GF-D8 (cell line): ENCODE results near the gene PRKCQ.
"Not testable (repeated sequence)": the region's sequence is repeated elsewhere in the genome, so short reads cannot be mapped to it uniquely, and the experiment has no call there.

ENCODE experiments used
- DNase-seq: peaks from one replicate; lab custom pipeline; 2025; lab: John Stamatoyannopoulos, UW

Gene PRKCQ

GRCh38 chr10:6593241-6593671 is 13.2 kb upstream of the PRKCQ start:
- DNase-seq: no peak

- no peak for DNase-seq
These were observed 12.0 kb upstream of the PRKCQ start for GRCh38 chr10:6592080-6592479.

GRCh38 chr10:6591668-6592067 is 11.6 kb upstream of the PRKCQ start:
- no peak for DNase-seq

- DNase-seq: no peak
These were observed 10.0 kb upstream of the PRKCQ start for GRCh38 chr10:6590100-6590499.

- DNase-seq: no peak
These were observed 9.4 kb upstream of the PRKCQ start for GRCh38 chr10:6589287-6590094.

- no peak for DNase-seq
These were observed 8.8 kb upstream of the PRKCQ start for GRCh38 chr10:6588845-6589244.

GRCh38 chr10:6588082-6588481 is 8.0 kb upstream of the PRKCQ start:
- DNase-seq: no peak

GRCh38 chr10:6586501-6586900 is 6.4 kb upstream of the PRKCQ start:
- no peak for DNase-seq

- no peak for DNase-seq
These were observed 3.4 kb upstream of the PRKCQ start for GRCh38 chr10:6583447-6583846.

- not testable (repeated sequence) for DNase-seq
These were observed 2.8 kb upstream of the PRKCQ start for GRCh38 chr10:6582913-6583312.

- DNase-seq: no peak
These were observed 2.2 kb upstream of the PRKCQ start for GRCh38 chr10:6582298-6582697.

- no peak for DNase-seq
These were observed 1.7 kb upstream of the PRKCQ start for GRCh38 chr10:6581778-6582228.

- not testable (repeated sequence) for DNase-seq
These were observed 1.1 kb upstream of the PRKCQ start for GRCh38 chr10:6581223-6581622.

GRCh38 chr10:6580279-6581029 is 378 bp upstream of the PRKCQ start:
- DNase-seq: peak; percentile 39

- DNase-seq: no peak
These were observed 733 bp downstream of the PRKCQ start for GRCh38 chr10:6579183-6579903.

GRCh38 chr10:6578795-6579182 is 1.3 kb downstream of the PRKCQ start:
- no peak for DNase-seq

GRCh38 chr10:6578251-6578771 is 1.8 kb downstream of the PRKCQ start:
- no peak for DNase-seq

GRCh38 chr10:6576326-6576725 is 3.8 kb downstream of the PRKCQ start:
- DNase-seq: no peak

- DNase-seq: no peak
These were observed 5.4 kb downstream of the PRKCQ start for GRCh38 chr10:6574664-6575176.

- DNase-seq: no peak
These were observed 9.2 kb downstream of the PRKCQ start for GRCh38 chr10:6570893-6571292.

- no peak for DNase-seq
These were observed 10.8 kb downstream of the PRKCQ start for GRCh38 chr10:6569259-6569658.

- DNase-seq: no peak
These were observed 12.2 kb downstream of the PRKCQ start for GRCh38 chr10:6567884-6568283.
